Measurements from ENCODE around the gene THSD7B. TPM values are rescaled to one million over a fixed set of nuclear protein-coding genes. Genes with fewer than 3 reads are reported as not detected.

The THSD7B gene
- total and polyA plus RNA-seq, 3 donors from 2014 or later = 0.87 to 2.1 (median 1.1) TPM

DNA sequence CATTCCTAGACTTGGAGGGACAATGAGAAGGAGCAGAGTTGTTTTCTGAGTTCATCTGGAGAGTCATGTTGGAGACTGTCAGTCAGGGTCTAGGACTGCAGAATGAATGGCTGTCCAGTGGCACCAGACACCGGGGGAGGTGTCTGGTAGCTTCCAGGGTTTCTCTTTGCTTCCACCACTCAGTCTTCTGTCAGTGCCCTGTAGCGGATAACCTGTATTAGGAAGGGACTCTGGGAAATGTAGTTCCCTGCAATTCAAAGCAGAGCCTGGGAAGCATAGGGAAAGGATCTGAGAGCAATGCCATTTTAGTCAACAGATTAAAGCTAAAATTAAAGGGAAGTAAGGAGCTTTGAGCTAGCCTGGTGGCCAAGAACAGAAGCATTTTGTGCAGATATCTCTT is 257.9 kb downstream of the THSD7B start:
- DNase-seq = no peak
- TF ChIP-seq, protein P1, sequence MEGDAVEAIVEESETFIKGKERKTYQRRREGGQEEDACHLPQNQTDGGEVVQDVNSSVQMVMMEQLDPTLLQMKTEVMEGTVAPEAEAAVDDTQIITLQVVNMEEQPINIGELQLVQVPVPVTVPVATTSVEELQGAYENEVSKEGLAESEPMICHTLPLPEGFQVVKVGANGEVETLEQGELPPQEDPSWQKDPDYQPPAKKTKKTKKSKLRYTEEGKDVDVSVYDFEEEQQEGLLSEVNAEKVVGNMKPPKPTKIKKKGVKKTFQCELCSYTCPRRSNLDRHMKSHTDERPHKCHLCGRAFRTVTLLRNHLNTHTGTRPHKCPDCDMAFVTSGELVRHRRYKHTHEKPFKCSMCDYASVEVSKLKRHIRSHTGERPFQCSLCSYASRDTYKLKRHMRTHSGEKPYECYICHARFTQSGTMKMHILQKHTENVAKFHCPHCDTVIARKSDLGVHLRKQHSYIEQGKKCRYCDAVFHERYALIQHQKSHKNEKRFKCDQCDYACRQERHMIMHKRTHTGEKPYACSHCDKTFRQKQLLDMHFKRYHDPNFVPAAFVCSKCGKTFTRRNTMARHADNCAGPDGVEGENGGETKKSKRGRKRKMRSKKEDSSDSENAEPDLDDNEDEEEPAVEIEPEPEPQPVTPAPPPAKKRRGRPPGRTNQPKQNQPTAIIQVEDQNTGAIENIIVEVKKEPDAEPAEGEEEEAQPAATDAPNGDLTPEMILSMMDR (IDR thresholded peaks at IDR 0.05) = no peak
- no peak for TF ChIP-seq POLR2A (IDR thresholded peaks at IDR 0.05)
- H3K36me3 ChIP-seq (ENCODE audit: low read depth, missing control alignments) = no peaks in the 10 kb centered on the region
- H3K27me3 ChIP-seq = no peaks in the 10 kb centered on the region
- intact Hi-C loops (cut with DNase I; ENCODE audit: low total_unique reads) = no loop called here
- H3K4me3 ChIP-seq = no peak overlapping the region
- H3K4me1 ChIP-seq = no peaks in the 10 kb centered on the region
- 92% methylated on average over 2 of the region's 2 CpGs for WGBS, 2 donors
- no peak overlapping the region for H3K27ac ChIP-seq
- no peaks in the 10 kb centered on the region for H3K9me3 ChIP-seq

DNA sequence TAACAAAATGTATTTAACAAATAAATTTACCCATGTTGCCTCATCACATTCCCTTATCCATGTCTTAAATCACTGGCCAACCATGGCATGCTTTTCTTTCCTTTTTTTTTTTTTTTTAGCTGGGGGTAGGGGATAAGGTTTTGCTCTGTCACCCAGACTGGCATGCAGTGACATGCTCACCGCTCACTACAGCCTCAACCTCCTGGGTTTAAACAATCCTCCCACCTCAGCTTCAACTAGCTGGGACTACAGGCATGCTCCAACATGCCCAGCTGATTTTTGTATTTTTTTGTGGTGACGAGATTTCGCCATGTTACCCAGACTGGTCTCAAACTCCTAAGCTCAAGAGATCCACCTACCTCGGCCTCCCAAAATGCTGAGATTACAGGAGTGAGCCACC is 266.4 kb downstream of the THSD7B start:
- DNase-seq = no peak
- TF ChIP-seq, protein P1 (IDR thresholded peaks at IDR 0.05) = no peak
- no peak for TF ChIP-seq POLR2A (IDR thresholded peaks at IDR 0.05)
- no peak overlapping the region for H3K27ac ChIP-seq
- no peaks in the 10 kb centered on the region for H3K27me3 ChIP-seq
- no peak overlapping the region for H3K4me3 ChIP-seq
- no peaks in the 10 kb centered on the region for H3K9me3 ChIP-seq
- H3K36me3 ChIP-seq (ENCODE audit: low read depth, missing control alignments) = no peaks in the 10 kb centered on the region
- intact Hi-C loops (cut with DNase I; ENCODE audit: low total_unique reads) = no loop called here
- H3K4me1 ChIP-seq = no peaks in the 10 kb centered on the region
- 92 to 100% methylated on average over 4 of the region's 4 CpGs for whole genome bisulfite sequencing, 2 donors

DNA sequence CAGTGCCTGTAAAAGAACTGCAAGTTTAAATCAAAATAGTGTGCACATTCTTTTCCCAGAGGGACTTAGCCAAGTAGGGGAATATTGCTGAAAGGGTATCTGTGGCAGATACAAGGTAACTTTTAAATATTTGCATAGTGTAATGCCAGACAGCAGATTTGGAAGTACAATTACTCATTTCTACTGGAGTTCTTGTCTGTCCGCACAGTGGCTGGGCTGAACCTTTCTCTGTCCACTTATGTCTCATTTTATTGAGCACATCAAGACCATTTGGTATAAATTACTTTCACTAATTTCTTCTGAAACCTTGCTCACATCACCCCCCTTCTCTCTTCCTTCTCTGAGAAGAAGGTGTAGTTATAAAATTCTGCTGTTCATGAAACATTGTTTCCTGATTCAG is 271.3 kb downstream of the THSD7B start:
- intact Hi-C loops (cut with DNase I; ENCODE audit: low total_unique reads) = no loop called here
- TF ChIP-seq, protein P1 (IDR thresholded peaks at IDR 0.05) = no peak
- TF ChIP-seq POLR2A (IDR thresholded peaks at IDR 0.05) = no peak
- DNase-seq = no peak
- no peak overlapping the region for H3K27ac ChIP-seq
- no peaks in the 10 kb centered on the region for H3K9me3 ChIP-seq
- H3K36me3 ChIP-seq (ENCODE audit: low read depth, missing control alignments) = no peaks in the 10 kb centered on the region
- no peaks in the 10 kb centered on the region for H3K4me1 ChIP-seq
- H3K27me3 ChIP-seq = no peaks in the 10 kb centered on the region
- H3K4me3 ChIP-seq = no peak overlapping the region
- 96 to 100% methylated on average over 1 of the region's 1 CpG for WGBS, 2 donors

DNA sequence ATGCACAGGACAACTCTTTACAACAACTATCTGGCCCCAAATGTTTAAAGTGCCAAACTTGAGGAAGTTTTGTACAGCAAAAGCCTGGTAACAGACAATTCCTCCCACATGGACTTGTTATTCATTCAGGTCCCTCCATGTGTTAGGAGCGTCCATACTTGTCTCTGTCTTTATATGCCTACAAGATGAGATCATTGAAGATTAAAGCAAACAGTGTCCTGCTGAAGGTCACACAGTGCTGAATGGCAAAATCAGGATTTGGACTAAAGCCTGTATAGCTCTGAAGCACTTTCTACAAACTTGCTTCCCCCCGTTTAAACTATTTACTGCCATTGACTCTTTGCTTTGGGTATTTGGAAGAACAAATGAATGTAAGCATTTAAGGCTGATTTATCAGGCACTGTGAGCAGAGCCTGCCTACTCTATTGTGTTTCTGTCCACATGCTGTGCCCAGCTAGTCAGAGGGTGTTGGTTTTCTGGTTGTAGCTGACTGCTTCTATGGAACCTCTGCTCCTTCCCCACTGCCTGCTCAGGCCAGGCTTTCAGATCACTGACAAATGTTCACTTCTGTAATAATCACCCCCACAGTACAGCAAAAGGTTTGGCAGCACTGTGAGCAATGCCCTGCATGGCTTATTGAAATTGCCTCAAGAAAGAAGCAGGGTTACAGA is 274.3 kb downstream of the THSD7B start:
- 77 to 81% methylated on average over 2 of the region's 2 CpGs for WGBS, 2 donors
- Histone ChIP-seq H3K27ac (no peak overlapping the region), H3K4me1 (no peaks in the 10 kb centered on the region), H3K9me3 (no peaks in the 10 kb centered on the region), H3K36me3 (ENCODE audit: low read depth, missing control alignments) (no peaks in the 10 kb centered on the region), H3K4me3 (no peak overlapping the region), H3K27me3 (no peaks in the 10 kb centered on the region)
- TF ChIP-seq, protein P1 (IDR thresholded peaks at IDR 0.05) = no peak
- TF ChIP-seq POLR2A (IDR thresholded peaks at IDR 0.05) = no peak
- intact Hi-C loops (cut with DNase I; ENCODE audit: low total_unique reads) = no loop called here
- no peak for DNase-seq

DNA sequence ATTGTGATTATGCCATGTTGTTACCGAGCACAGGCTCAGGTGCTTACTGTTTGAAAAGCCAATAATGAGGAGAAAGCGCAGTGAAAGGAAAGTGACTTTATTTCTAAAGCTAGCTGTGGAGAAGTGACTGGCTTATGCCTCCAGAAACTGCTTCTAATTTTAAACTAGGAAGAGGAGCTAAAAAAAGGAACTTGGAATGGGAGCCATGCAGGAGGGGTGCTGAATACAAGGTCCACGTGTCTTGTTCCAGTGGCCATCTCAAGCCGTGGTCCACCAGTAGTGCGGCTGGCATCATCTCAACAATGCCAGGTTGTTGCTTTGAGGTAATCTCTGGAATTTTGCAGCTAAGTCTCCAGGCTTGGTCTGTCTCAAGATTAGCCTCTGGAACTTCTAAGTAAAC is 282.0 kb downstream of the THSD7B start:
- no peaks in the 10 kb centered on the region for H3K9me3 ChIP-seq
- no peaks in the 10 kb centered on the region for H3K4me1 ChIP-seq
- H3K27me3 ChIP-seq = no peaks in the 10 kb centered on the region
- DNase-seq = no peak
- H3K4me3 ChIP-seq = no peak overlapping the region
- WGBS, 2 donors = 67 to 70% methylated on average over 5 of the region's 5 CpGs
- H3K27ac ChIP-seq = no peak overlapping the region
- H3K36me3 ChIP-seq (ENCODE audit: low read depth, missing control alignments) = no peaks in the 10 kb centered on the region
- TF ChIP-seq, protein P1 (IDR thresholded peaks at IDR 0.05) = no peak
- no peak for TF ChIP-seq POLR2A (IDR thresholded peaks at IDR 0.05)
- intact Hi-C loops (cut with DNase I; ENCODE audit: low total_unique reads) = no loop called here
